HG03354 (cell line): ENCODE data around the gene PHF11.
"Not testable (repeated sequence)": the region's sequence is repeated elsewhere in the genome, so short reads cannot be mapped to it uniquely, and the experiment has no call there.

Experiments used
- ATAC-seq: cut with Tn5 transposase; IDR thresholded peaks from one replicate; pipeline ENCODE4 v1.9.1; 2021; ENCODE audit warnings: mild to moderate bottlenecking; ENCODE audit not compliant: unreplicated experiment, poor library complexity, severe bottlenecking

Gene PHF11

DNA sequence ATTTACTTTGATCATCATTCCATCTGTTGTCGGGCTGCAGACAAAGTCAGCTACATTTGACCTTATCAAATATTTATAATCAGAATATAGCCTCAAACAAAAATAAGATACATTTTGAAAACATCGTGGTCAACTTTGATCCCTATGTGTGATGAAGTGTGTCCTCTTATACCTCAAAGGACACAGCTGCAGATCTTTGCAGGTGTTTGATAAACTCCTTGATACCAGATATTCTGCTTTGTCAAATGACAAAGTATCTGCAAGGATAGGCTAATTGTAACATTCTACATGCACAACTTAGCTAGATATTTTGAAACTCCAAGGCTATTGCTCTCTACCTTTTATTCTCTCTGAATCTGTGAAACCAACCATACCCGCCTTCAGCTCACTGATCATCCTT lies 44.0 kb downstream of the PHF11 start:
- ATAC-seq = no peak

DNA sequence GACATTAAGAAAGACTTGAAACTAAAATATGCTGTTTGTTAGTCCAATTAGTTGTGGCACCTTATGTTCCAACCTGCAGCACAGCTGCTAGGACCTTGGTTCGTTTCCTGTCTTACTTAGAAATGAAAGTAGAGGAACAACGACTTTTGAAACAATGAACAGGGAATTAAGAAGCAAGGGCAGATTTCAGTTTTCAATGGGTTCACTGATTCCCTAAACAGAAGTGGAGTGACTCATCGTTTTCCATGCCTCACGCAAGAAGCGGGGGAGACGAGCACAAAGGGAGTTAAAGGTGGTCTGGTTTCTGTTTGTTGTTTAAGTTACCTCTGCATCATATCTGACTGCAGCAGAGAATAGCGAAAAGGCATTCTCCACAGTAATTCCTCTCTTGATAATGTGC lies 44.8 kb downstream of the PHF11 start:
- peak; percentile 47 for ATAC-seq

DNA sequence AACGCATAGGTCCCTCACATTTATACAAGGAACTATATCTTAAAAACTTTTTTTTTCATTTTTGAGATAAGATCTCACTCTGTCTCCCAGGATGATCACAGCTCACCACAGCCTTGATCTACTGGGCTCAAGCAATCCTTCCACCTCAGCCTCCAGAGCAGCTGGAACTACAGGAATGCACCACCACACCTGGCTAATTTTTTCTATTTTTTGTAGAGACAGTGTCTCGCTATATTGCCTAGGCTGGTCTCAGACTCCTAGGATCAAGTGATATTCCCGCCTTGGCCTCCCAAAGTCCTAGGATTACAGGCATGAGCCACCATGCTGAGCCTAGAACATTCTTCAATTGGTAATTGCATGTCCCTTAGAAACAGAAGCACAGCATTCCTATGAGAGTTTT lies 47.9 kb downstream of the PHF11 start:
- ATAC-seq = no peak

DNA sequence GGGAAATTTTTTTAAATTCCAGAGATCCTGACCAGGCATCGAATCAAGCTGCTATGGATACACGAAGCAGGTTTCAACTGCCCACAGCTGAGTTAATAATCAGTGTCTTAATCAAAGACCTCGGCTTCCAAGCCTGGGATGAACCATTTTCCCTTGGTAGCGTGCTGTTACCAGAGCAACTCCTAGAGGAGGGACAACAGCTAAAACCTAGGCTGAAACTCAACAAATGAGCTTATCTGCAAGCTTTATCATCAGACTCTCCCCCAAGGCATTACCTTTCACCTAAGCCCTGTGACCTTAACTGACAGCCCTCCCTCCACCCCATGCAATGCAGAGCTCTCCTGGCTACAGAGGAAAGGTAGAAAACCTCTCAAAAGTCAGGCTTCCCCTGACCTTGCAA lies 49.9 kb downstream of the PHF11 start:
- no peak for ATAC-seq

DNA sequence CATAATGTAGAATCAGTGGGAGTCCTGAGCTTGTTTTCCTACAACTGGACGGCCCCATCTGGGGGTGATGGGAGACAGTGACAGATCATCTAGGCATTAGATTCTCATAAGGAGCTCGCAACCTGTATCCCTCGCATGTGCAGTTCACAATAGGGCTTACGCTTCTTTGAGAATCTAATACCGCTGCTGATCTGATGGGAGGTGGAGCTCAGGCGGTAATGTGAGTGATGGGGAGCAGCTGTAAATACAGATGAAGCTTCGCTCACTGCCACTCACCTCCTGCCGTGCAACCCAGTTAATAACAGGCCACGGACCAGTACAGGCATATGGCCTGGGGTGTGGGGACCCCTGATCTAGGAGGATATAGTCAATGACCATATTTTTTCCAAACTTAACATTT lies 50.8 kb downstream of the PHF11 start:
- no peak for ATAC-seq

DNA sequence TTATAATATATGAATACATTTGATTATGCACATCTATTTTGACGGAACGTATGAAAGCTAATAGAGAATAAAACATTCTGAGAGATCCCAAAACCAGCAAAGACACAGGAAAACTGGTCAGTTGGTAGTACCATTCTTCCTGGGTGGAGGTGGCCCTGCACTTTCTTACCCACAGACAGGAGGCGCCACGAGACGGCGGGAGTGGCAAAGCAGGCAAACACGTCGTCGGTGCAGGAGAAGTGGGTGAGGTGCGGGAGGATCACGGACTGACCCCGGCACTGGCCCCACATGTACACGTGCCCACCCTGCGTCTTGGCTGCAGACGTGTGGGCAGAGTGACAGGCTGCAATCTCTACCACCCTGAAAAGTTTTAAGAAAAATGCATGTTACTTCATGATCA lies 53.5 kb downstream of the PHF11 start:
- no peak for ATAC-seq

DNA sequence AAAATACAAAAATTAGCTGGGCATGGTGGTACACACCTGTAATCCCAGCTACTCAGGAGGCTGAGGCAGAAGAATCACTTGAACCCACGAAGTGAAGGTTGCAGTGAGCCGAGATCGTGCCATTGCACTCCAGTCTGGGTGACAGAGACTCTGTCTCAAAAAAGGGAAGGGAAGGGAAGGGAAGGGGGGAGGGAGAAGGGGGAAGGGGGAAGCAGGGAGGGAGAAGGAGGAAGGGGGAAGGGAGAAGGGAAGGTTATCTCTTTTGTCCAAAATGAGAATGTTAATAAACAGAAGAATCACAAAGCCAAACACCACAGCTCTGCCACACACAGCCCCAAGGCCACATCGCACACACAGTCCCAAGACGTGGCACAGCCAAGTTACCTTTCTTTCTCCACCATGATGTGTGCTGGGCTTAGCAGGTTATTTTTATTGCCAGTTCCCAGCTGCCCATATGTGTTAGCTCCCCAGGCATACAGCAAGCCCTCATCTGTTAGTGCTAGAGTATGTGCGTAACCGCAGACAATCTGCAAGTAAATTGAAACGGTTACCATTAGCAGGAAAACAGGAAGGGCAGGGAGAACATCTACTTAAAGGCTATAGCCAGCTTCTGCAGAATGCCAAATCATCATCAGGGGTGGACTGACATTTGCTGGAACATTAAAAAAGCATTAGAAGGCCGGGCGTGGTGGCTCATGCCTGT lies 55.3 kb downstream of the PHF11 start:
- no peak for ATAC-seq

DNA sequence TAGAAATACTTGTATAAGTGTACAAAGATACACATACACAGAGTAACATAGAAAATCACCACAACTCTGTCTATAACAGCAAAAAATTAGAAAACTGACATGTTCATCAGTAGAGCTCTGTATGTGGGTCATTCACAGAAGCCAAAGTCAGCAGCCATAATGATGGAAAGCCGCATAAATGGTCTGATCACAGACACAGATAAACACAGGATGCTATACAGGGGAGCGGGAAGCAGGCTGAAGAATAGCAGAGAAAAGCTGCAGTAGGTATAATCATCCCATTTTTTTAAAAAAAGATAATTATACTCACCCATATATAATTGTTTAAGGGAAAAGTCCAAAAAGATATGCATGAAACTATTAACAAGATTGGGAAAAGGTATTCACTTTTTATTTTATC lies 58.1 kb downstream of the PHF11 start:
- ATAC-seq = no peak

DNA sequence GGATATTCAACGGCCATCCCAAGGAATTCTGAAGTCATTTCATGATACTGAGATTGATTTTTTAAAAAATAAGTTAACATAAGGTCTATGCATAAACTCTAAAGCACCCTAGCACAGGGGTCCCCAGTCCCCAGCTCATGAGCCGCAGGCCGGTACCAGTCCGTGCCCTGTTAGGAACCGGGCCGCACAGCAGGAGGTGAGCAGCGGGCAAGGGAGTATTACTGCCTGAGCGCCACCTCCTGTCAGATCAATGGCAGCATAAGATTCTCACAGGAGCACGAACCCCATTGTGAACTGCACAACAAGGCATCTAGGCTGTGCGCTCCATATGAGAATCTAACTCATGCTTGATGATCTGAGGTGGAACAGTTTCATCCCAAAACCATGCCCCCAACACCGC lies 58.6 kb downstream of the PHF11 start:
- no peak for ATAC-seq

DNA sequence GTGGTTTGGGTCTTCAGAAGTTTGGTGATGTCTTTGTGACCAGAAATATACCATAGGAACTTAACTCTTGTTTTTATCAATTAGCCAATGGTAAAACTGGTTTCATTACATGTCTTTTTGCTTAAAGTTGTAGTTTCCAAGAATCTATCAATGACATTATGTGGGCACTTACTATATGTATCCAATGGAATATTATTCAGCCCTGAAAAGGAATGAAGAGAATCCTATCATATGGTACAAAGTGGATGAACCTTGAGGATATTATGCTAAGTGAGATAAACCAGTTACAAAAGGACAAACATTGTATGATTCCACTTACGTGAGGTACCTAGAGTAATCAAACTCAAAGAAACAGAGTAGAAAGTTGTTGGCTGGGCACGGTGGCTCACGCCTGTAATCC lies 63.3 kb downstream of the PHF11 start:
- no peak for ATAC-seq

DNA sequence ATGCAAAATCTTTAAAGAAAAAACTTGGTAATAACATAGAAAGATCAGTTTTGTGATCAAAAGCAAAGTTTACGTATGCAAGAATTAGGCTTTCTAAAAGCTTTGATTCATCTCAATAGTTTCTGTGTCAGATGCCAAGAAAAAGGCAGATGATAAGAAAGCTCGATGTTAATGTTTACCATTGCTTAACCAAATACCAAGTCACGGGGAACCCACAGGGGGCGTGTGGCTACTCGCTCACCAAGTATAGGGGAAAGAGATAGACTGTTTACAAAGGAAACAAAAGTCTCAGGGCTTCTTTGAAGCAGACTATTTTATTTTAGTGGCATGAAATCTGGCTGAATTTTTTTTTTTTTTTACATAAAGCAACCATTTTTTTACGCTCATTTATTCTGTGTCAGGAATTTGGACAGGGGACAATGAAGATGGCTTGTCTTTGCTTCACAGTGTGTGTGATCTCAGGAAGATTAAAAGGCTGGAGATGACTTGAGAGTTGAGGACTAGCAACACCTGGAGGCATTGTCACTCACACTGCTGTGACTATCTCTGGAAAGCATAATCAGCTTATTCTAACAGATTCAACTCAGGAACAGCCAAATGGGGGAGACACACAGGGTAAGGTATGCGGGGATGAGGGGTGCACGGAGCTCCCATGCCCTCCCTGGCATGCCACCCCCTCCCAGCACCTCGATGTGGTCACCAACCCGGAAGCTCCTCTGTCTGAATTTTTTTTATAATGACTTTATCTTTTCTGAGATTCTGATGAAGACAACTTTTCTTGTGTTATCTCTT lies 64.7 kb downstream of the PHF11 start:
- peak; percentile 62 for ATAC-seq

DNA sequence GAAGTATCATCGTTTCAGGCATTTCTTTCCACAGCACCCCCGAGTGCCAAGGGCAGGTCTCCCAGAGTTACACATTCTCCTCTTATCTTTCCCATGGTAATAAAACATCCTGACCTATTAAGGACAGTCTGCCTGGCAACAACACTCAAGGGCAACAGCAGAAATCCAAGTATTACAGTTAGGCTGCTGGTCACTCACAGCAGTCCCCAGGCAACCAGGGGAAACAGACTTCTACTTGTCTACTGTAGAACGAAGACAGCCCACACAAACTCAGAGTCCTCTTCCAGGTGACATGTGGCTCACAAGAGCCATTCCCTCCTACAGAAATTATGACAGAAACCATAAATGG lies 65.3 kb downstream of the PHF11 start:
- ATAC-seq = no peak

DNA sequence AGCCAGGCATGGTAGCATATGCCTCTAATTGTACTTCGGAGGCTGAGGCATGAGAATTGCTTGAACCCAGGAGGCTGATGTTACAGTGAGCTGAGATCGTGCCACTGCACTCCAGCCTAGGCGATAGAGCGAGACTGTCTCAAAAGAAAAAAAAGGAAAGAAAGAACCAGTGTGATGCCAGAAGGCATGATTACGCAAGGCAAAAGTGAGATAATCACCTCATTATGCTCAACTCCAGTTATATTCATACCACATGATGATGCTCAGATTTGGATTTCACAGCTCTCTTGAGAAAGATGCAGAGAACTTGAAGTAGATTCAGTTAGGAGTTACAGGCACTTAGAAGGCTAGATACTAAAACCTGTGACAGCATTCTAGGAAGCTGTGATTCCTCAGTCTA lies 67.8 kb downstream of the PHF11 start:
- ATAC-seq = no peak

DNA sequence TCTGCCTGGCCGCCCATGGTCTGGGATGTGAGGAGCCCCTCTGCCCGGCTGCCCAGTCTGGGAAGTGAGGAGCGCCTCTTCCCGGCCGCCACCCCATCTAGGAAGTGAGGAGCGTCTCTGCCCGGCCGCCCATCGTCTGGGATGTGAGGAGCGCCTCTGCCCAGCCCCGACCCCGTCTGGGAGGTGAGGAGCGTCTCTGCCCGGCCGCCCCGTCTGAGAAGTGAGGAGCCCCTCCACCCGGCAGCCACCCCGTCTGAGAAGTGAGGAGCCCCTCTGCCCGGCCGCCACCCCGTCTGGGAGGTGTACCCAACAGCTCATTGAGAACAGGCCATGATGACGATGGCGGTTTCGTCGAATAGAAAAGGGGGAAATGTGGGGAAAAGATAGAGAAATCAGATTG lies 69.7 kb downstream of the PHF11 start:
- not testable (repeated sequence) for ATAC-seq

DNA sequence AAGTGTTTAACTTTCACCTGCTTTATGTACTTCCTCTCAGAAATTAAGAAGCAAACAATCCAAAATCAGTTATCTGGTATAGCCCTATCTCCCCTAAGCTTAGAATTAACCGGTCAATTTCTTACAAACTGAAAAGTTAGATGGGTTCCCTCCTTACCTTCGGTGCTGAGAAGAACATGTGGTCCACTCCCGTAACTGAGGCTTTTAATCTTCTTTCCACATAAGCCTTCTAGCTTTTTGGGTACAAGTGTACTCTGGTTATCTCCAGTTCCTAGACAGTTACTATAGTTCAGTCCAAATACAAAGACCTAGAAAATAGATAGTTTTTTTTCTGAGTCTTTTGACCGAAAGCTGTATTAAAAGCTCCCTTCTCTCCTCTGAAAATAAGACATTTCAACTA lies 70.7 kb downstream of the PHF11 start:
- no peak for ATAC-seq

DNA sequence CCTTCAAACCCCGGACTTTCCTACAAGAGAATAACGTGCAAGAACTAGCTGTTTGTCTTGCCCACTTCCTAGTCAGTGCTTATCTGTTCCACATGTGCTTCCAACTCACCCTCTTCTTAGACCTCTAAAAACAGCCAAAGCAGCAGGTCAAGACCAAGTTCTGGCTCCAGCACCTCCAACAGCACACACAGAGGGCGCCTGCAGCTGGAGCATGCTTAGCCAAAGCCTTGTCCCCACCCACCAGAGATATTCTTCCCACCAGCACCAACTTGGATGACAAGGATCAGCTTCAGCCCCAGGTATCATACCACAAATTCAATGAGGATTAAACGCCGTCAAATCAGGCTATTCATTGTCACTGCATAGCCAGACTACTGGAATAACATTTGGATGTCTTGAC lies 71.7 kb downstream of the PHF11 start:
- no peak for ATAC-seq

DNA sequence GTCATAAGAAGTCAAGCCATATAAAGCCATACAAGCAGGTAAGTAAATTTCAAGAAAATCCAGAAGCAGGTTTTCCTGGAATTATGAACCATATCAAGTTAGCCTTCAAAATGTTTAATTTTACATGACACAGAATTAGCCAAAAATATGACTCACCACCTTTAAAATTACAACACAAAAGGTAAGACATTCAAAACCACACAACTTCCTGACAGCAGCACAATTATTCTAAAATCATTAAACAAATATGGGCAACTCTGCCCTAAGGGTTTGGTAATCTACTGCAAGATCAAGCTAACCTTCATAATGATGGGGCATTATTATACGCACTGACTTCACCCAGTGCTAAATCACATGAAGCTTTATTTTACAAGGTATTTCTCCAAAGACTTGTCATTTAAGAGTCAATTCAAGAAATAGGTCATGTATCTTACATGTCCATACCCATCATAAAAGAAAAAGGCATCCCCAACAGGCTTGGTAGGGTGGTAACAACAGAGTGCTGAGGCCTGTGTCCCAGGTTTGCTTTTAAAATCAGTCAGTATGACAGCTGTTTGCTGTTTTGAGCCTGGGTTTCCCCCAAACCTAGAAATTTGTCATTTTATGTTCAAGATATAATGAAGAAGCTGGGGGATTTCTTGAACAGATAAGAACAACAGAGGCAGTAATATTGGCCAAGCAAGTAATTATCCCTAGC lies 74.4 kb downstream of the PHF11 start:
- ATAC-seq = no peak

DNA sequence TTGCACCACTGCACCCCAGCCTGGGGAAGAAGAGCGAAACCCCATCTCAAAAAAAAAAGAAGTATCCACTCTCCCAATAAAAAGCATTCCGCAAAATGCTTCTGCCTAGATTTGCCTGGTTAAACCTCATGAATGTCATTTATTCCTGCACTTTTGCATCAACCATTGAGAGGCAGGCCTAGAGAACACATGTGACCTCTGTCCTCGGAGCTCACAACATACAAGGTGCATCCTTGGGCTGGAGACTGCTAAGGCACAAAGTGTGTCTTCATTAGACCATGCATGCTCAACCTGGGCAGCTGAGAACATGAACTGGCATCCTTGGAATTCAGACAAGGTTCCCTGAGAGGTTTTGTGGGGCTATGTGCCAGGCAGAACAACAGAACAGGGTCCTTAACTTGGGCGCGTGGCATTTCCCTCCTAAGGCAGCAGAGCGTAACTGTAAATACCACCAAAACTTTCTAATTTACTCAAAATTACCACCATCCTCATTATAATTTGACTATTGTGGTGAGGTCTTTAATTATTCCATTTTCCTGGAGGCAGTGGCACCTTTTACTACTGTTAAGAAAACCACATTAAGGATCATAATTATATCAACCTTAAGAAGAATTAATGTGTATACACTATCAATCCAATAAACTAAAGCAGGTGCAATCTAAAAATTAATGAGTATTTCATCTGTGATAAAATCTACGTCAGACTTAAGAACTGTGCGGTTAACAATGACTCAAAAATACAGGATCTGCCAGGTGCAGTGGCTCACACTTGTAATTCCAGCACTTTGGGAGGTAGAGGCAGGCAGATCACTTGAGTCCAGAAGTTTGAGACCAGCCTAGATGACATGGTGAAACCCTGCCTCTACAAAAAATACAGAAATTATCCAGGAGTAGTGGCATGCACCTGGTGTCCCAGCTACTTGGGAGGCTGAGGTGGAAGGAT lies 75.8 kb downstream of the PHF11 start:
- ATAC-seq = peak; percentile 68
